Activated T-cell treated with anti-CD3 and anti-CD28 coated beads, Interleukin-2, amount 50 U/mL, for 4 hours (primary cell): ENCODE results near the gene MINDY2. TPM values are rescaled to one million over a fixed set of nuclear protein-coding genes. Genes with fewer than 3 reads are reported as not detected.

Experiments used
- ATAC-seq, 2 donors: fragments of 200-7000 bp; cut with Tn5 transposase; one replicate each; pipeline ENCODE4 v1.10.0; 2021
- DNase-seq: peaks from one replicate; pipeline ENCODE4 v3.0.0-alpha.2; 2020
- H3K27me3 Mint-ChIP-seq: one replicate; pipeline ENCODE4 v1.8.0; 2021; ENCODE audit warnings: low read depth, mixed read lengths
- H3K36me3 Mint-ChIP-seq: one replicate; pipeline ENCODE4 v1.8.0; 2022; ENCODE audit warnings: mixed read lengths; ENCODE audit not compliant: insufficient read depth
- H3K4me1 Mint-ChIP-seq: one replicate; pipeline ENCODE4 v1.8.0; 2021; ENCODE audit warnings: low read depth, mixed read lengths
- H3K4me3 Mint-ChIP-seq: one replicate; pipeline ENCODE4 v1.8.0; 2021; ENCODE audit warnings: mild to moderate bottlenecking, moderate library complexity, mixed read lengths
- H3K9me3 Mint-ChIP-seq: one replicate; pipeline ENCODE4 v1.8.0; 2021; ENCODE audit warnings: mixed read lengths
- total RNA-seq, 3 donors: library from RNA; stranded (reverse); gene quantifications; one replicate each; pipeline ENCODE4 v1.2.1, GENCODE V29; 2021

MINDY2 gene
- total RNA-seq, result 1 to 10 TPM; 4.1 to 8.4 (median 5.9) TPM

DNA sequence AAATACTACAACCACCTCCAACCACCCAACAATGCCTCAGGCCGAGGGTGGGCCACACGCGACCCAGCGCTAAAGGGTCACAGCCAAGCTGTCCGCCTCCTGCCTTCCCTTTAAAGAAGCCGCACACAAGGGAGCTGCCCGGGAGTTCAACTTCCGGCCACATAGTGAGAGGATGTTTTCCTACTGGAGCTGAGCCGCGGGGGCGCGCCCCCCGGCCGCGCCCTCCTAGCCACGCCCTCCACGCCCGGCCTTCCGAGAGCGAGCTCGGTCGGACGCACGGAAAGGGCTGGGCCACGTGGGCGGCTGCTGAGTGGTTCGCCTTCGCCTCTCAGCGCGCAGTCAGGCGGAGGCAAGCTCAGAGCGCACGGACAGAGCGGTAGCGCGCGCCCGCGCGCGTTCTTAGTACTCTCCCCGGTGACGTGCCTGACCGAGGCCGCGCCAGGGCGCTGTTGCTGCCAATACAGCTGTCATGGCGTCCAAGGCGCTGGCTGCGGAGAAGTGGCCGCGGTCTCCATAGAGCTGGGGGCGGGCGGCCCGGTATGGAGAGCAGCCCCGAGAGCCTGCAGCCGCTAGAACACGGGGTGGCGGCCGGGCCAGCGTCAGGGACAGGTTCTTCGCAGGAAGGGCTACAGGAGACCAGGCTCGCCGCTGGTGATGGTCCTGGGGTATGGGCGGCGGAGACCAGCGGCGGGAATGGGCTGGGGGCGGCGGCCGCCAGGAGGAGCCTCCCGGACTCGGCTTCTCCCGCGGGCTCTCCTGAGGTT lies at the start of gene MINDY2:
TSS of gene MINDY2 (plus strand) at position 446 of the 764 bp plus-strand sequence. CDS start at position 540, 94 bp downstream.
- no peaks in the 10 kb centered on the region for H3K27me3 Mint-ChIP-seq
- no peaks in the 10 kb centered on the region for H3K36me3 Mint-ChIP-seq
- peak; percentile 97 to 98 for ATAC-seq
- no peaks in the 10 kb centered on the region for H3K4me1 Mint-ChIP-seq
- H3K4me3 Mint-ChIP-seq, result peak within 1 kb of the TSS; percentile 91
- H3K9me3 Mint-ChIP-seq, result no peaks in the 10 kb centered on the region
- DNase-seq, result peak; percentile 90

- H3K36me3 Mint-ChIP-seq, result peaks cover 4% of the 10 kb centered on the region
- ATAC-seq (peak; percentile 30 to 35), DNase-seq (no peak)
- H3K4me3 Mint-ChIP-seq, result no peak overlapping the region
- peaks cover 44% of the 10 kb centered on the region for H3K4me1 Mint-ChIP-seq
- H3K9me3 Mint-ChIP-seq, result no peaks in the 10 kb centered on the region
- no peaks in the 10 kb centered on the region for H3K27me3 Mint-ChIP-seq
These were observed 46.6 kb upstream of the MINDY2 start for GRCh38 chr15:58724466-58724865.

DNA sequence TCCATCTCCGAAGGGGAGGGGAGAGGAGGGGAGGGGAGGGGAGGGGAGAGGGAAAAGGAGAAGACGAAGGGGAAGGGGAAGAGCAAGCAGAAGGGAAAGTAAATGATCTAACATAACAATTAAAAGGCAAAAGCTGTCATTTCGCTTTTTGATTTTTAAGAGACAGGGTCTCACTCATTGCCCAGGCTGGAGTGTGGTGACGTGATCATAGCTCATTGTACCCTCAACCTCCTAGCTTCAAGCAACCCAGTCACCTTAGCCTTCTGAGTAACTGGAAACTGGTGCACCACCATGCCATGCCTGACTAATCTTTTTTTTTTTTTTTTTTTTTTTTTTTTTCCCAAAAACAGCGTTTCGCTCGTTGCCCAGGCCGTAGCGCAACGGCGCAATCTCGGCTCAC lies 44.2 kb upstream of the MINDY2 start:
- H3K27me3 Mint-ChIP-seq, result no peaks in the 10 kb centered on the region
- peaks cover 43% of the 10 kb centered on the region for H3K4me1 Mint-ChIP-seq
- ATAC-seq (peak in 1 of 2 donors; percentile 41), DNase-seq (no peak)
- peaks cover 4% of the 10 kb centered on the region for H3K36me3 Mint-ChIP-seq
- no peak overlapping the region for H3K4me3 Mint-ChIP-seq
- H3K9me3 Mint-ChIP-seq, result no peaks in the 10 kb centered on the region

DNA sequence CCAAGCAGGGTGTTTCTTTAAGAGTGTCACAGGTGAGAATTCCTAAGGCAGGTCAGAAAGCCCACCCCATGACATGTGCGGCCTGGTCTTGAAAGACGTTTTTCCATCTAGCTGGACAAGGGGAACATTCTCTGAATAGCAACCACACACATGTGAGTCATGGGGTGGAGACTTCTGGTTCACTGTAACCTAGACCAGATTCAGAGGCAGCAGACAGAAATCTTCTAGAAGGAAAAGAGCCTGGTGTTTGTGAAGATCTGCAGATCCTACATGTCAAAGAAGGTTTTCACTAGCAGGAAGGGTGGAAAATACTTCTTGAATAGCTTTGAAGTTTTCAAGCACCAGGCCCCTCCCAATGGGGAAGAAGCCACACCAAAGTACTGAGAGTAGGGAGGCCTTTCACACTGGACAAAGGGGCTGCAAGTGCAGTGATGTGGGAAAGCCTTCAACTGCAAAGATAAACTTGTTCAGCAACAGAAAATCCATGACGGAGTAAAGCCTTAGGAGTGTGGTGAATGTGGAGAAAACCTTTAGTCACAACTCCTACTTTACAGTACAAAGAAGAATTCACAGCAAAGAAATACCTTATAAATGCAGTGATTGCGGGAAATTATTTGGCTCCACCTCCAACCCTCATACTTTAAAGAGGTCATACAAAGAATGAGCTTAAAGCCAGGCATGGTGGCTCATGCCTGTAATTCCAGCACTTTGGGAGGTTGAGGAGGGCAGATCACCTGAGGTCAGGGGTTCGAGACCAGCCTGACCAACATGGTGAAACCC lies 39.2 kb upstream of the MINDY2 start:
- ATAC-seq, result no peak
- Mint-ChIP-seq H3K4me1 (peaks cover 57% of the 10 kb centered on the region), H3K27me3 (no peaks in the 10 kb centered on the region), H3K4me3 (no peak overlapping the region), H3K9me3 (no peaks in the 10 kb centered on the region), H3K36me3 (peaks cover 3% of the 10 kb centered on the region)
- DNase-seq, result no peak

GRCh38 chr15:58732625-58733363 lies 38.3 kb upstream of the MINDY2 start:
- ATAC-seq, result no peak

DNA sequence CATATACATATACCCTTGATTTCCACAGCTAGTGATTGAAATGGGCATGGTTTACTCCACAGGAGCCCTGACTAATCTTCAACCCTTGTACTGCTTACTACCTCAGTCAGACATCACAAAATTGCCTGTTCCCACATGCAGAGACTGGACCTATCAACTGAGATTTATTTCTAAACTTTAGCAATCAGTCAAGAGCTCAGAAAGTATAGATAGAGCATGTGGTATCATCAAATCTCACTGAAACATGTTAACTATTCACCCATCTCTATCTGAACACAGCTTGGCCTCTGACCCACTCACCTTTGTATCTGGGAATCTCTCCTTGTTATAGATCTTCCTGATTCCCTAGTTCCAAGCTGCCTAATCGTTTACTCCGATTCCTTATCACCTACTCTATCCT lies 36.2 kb upstream of the MINDY2 start:
- ATAC-seq (no peak), DNase-seq (no peak)
- Mint-ChIP-seq H3K36me3 (no peaks in the 10 kb centered on the region), H3K9me3 (no peaks in the 10 kb centered on the region), H3K4me1 (peaks cover 69% of the 10 kb centered on the region), H3K4me3 (no peak overlapping the region), H3K27me3 (no peaks in the 10 kb centered on the region)

More at GRCh38 chr15:58732625-58733363, 38.3 kb upstream of the MINDY2 start:
- peaks cover 61% of the 10 kb centered on the region for H3K4me1 Mint-ChIP-seq
- no peaks in the 10 kb centered on the region for H3K27me3 Mint-ChIP-seq
- H3K4me3 Mint-ChIP-seq, result no peak overlapping the region
- no peak for DNase-seq
- no peaks in the 10 kb centered on the region for H3K9me3 Mint-ChIP-seq
- H3K36me3 Mint-ChIP-seq, result peaks cover 3% of the 10 kb centered on the region

DNA sequence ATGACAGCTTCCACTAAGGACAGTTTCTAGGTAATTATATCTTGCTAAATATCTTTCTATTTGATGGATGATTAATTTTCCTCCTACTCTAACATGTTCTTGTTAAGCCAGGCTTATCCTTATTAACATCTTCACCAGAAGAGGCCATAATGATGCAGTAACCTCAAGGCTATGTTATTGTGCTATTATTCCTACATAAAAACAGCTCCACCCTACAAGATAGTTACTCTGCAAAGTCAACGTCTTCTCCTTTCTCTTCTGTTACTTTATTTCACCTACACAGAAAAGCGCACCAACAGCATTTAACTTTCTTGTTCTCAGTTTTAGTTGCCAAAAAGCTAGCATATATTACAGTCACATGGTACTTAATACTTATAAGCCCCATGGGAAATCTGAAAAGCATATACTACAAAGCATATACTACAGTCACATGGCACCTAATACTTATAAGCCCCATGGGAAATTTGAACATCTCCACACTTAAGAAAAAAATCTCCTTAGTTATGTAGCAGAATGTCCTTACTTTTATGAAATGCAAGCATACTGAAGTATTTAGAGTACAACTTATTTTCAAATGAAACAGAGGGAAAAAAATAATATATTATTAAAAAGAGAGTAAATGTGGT lies 35.0 kb upstream of the MINDY2 start:
- DNase-seq (no peak), ATAC-seq (no peak)
- H3K4me1 Mint-ChIP-seq, result peaks cover 71% of the 10 kb centered on the region
- H3K36me3 Mint-ChIP-seq, result no peaks in the 10 kb centered on the region
- H3K4me3 Mint-ChIP-seq, result no peak overlapping the region
- no peaks in the 10 kb centered on the region for H3K27me3 Mint-ChIP-seq
- H3K9me3 Mint-ChIP-seq, result no peaks in the 10 kb centered on the region

DNA sequence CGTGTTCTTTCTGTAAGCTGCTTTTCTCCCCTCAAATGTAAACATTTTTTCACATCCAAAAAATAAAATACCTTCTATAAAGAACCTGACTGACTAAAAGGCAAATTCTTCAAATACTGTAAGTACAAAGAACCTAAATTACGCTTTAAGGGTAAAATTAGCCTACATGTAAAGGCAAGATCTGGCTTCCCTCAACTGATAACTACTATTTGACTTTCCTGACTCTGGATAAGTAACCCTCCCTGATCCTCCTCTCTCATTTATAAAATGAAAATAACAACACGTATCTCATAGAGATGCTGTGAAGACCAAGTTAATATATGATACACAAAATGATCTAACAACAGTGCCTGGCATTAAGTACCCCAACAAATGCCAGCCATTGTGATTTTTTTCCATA lies 33.8 kb upstream of the MINDY2 start:
- H3K27me3 Mint-ChIP-seq, result no peaks in the 10 kb centered on the region
- no peak overlapping the region for H3K4me3 Mint-ChIP-seq
- DNase-seq (no peak), ATAC-seq (no peak)
- H3K36me3 Mint-ChIP-seq, result no peaks in the 10 kb centered on the region
- no peaks in the 10 kb centered on the region for H3K9me3 Mint-ChIP-seq
- peaks cover 74% of the 10 kb centered on the region for H3K4me1 Mint-ChIP-seq

- Mint-ChIP-seq H3K4me1 (peaks cover 76% of the 10 kb centered on the region), H3K36me3 (no peaks in the 10 kb centered on the region), H3K4me3 (peak overlapping the region; percentile 45), H3K27me3 (no peaks in the 10 kb centered on the region), H3K9me3 (no peaks in the 10 kb centered on the region)
- DNase-seq (no peak), ATAC-seq (peak; percentile 46 to 58)
These were observed 32.9 kb upstream of the MINDY2 start for GRCh38 chr15:58738046-58738707.

DNA sequence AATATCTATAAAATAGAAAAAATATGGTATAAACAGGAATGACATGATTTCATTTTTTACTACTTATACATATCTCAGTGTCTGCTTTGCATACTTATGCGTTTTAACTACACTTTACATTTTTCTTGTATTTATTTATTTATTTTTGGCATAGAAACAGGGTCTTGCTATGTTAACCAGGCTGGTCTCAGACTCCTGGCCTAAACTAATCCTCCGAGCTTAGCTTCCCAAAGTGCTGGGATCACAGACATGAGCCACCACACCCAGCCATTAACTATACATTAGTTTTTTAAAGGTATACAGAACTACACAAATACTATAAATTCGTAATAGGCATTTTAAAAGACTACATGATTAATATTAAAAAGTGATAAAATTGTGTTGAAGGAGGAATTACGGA lies 30.7 kb upstream of the MINDY2 start:
- Mint-ChIP-seq H3K4me1 (peaks cover 82% of the 10 kb centered on the region), H3K27me3 (no peaks in the 10 kb centered on the region), H3K4me3 (no peak overlapping the region), H3K9me3 (no peaks in the 10 kb centered on the region), H3K36me3 (peaks cover 2% of the 10 kb centered on the region)
- ATAC-seq, result no peak
- no peak for DNase-seq

DNA sequence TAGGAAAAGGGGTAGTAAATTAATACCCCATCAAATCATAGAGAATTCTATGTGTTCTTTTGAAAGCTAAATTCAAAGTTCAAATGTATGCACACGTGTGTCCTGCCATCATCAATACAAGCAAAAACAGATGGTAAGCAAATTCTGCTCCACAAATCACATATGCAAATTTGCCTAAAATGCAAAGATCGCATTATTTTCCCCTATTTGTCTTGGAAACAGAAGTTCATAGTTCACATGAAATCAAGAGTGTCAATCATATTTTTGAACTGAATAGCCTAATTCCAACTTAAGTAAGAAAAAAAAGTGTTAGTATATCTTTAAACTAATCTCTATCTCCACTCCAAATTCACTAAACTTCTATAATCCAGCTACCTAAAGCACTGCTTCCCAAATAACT lies 30.1 kb upstream of the MINDY2 start:
- no peak overlapping the region for H3K4me3 Mint-ChIP-seq
- peaks cover 83% of the 10 kb centered on the region for H3K4me1 Mint-ChIP-seq
- H3K36me3 Mint-ChIP-seq, result peaks cover 2% of the 10 kb centered on the region
- no peaks in the 10 kb centered on the region for H3K27me3 Mint-ChIP-seq
- ATAC-seq (no peak), DNase-seq (no peak)
- no peaks in the 10 kb centered on the region for H3K9me3 Mint-ChIP-seq

GRCh38 chr15:58742022-58742813 lies 28.9 kb upstream of the MINDY2 start:
- Mint-ChIP-seq H3K9me3 (no peaks in the 10 kb centered on the region), H3K27me3 (no peaks in the 10 kb centered on the region), H3K36me3 (peaks cover 2% of the 10 kb centered on the region), H3K4me1 (peaks cover 79% of the 10 kb centered on the region), H3K4me3 (no peak overlapping the region)
- DNase-seq (no peak), ATAC-seq (peak in 1 of 2 donors; percentile 52)
